A673 (cell line): Measurements from ENCODE around the gene ASIC3. TPM values are rescaled to one million over a fixed set of nuclear protein-coding genes. Genes with fewer than 3 reads are reported as not detected.
"Not testable (repeated sequence)": the region's sequence is repeated elsewhere in the genome, so short reads cannot be mapped to it uniquely, and the experiment has no call there.

Experiments used
- BruUV-seq: library from RNA; stranded (reverse); fragments of 400-500 nt; replicated peaks from 2 replicates; lab custom pipeline; 2021; lab: Mats Ljungman, UMichigan
- CTCF ChIA-PET: fragments of 300-600 bp; sonication (Branson Sonifier 250); formaldehyde crosslinking; loops from one replicate; lab custom pipeline; 2022; ENCODE audit warnings: antibody characterized with exemption; lab: Charles Lee
- POLR2A ChIA-PET: fragments of 300-600 bp; sonication (Branson Sonifier 250); formaldehyde crosslinking; loops from one replicate; lab custom pipeline; 2022; ENCODE audit warnings: antibody characterized with exemption; ENCODE audit not compliant: low non-redundant PET; lab: Charles Lee
- DNase-seq: peaks from one replicate; pipeline ENCODE4 v3.0.0-alpha.2; 2015; ENCODE audit warnings: low spot score
- H3K27ac ChIP-seq: fragments of 200-600 bp; sonication (generic); 2 replicates; pipeline ENCODE4 v1.5.1; 2016; ENCODE audit warnings: mixed run types, low read depth, mild to moderate bottlenecking, mixed read lengths, antibody characterized with exemption, low read length; ENCODE audit not compliant: poor library complexity, severe bottlenecking
- H3K27me3 ChIP-seq: fragments of 200-600 bp; sonication (generic); replicated peaks from 2 replicates; pipeline ENCODE4 v1.6.1; 2017; ENCODE audit warnings: mixed run types, low read depth, mild to moderate bottlenecking, mixed read lengths, antibody characterized with exemption, low read length; ENCODE audit not compliant: insufficient read depth, poor library complexity
- H3K36me3 ChIP-seq: fragments of 200-600 bp; sonication (generic); 2 replicates; pipeline ENCODE4 v1.6.1; 2016; ENCODE audit warnings: mixed run types, mild to moderate bottlenecking, mixed read lengths, antibody characterized with exemption, low read length; ENCODE audit not compliant: insufficient read depth, poor library complexity, severe bottlenecking
- H3K4me1 ChIP-seq: fragments of 200-600 bp; sonication (generic); 2 replicates; pipeline ENCODE4 v1.6.1; 2017; ENCODE audit warnings: mixed run types, mild to moderate bottlenecking, mixed read lengths, antibody characterized with exemption, low read length; ENCODE audit not compliant: insufficient read depth, poor library complexity, severe bottlenecking
- H3K4me3 ChIP-seq: fragments of 200-600 bp; sonication (generic); 2 replicates; pipeline ENCODE4 v1.5.1; 2016; ENCODE audit warnings: low read depth, mixed run types, mild to moderate bottlenecking, mixed read lengths, low read length; ENCODE audit not compliant: poor library complexity, severe bottlenecking
- H3K9me3 ChIP-seq: fragments of 200-600 bp; sonication (generic); 2 replicates; pipeline ENCODE4 v1.6.1; 2016; ENCODE audit warnings: mixed run types, low read depth, mild to moderate bottlenecking, mixed read lengths, antibody characterized with exemption, low read length; ENCODE audit not compliant: poor library complexity, severe bottlenecking
- CTCF ChIP-seq: fragments of 300-800, 200-600 bp; sonication (generic); conservative IDR thresholded peaks from 2 replicates; pipeline ENCODE4 v1.5.1; 2017; ENCODE audit warnings: low read depth, mild to moderate bottlenecking, antibody characterized with exemption, low read length, moderate library complexity, mixed read lengths
- EZH2 ChIP-seq: fragments of 200-600 bp; sonication (generic); IDR thresholded peaks from 2 replicates; pipeline ENCODE4 v1.6.1; 2017; ENCODE audit warnings: borderline replicate concordance, low read depth, mild to moderate bottlenecking, mixed read lengths, antibody characterized with exemption, low read length; ENCODE audit not compliant: poor library complexity, severe bottlenecking
- intact Hi-C: fragments of 100-400 bp; cut with micrococcal nuclease; formaldehyde crosslinking; loops from one replicate; pipeline ENCODE4 v1.10.0; 2022; ENCODE audit not compliant: unreplicated experiment
- total RNA-seq: library from RNA; stranded (reverse); gene quantifications from 2 replicates; pipeline ENCODE4 v1.2.3, GENCODE V29; 2021

Gene ASIC3
- total RNA-seq, 1 experiment from 2014 or later: 4.5 TPM

- Histone ChIP-seq H3K4me1 (peaks cover 9% of the 10 kb centered on the region), H3K36me3 (peaks cover 4% of the 10 kb centered on the region), H3K27ac (peak overlapping the region; percentile 28), H3K9me3 (no peaks in the 10 kb centered on the region), H3K27me3 (no peaks in the 10 kb centered on the region), H3K4me3 (no peak overlapping the region)
- ChIA-PET POLR2A (no interaction called here), CTCF (no interaction called here)
- TF ChIP-seq CTCF (no peak), EZH2 (no peak)
- DNase-seq: peak; percentile 74
- intact Hi-C loops: no loop called here
- BruUV-seq: no TSS peak
These were observed 9.1 kb upstream of the ASIC3 start for GRCh38 chr7:151038951-151039849.

GRCh38 chr7:151039850-151040548 lies 8.3 kb upstream of the ASIC3 start:
- no TSS peak for BruUV-seq
- no peaks in the 10 kb centered on the region for H3K9me3 ChIP-seq
- DNase-seq: no peak
- intact Hi-C loops: no loop called here
- ChIA-PET POLR2A (no interaction called here), CTCF (no interaction called here)
- H3K27me3 ChIP-seq: no peaks in the 10 kb centered on the region
- peaks cover 9% of the 10 kb centered on the region for H3K4me1 ChIP-seq
- H3K4me3 ChIP-seq: no peak overlapping the region
- no peak overlapping the region for H3K27ac ChIP-seq
- TF ChIP-seq EZH2: no peak
- TF ChIP-seq CTCF: no peak
- no peaks in the 10 kb centered on the region for H3K36me3 ChIP-seq

GRCh38 chr7:151040616-151041375 lies 7.5 kb upstream of the ASIC3 start:
- BruUV-seq: no TSS peak
- H3K27ac ChIP-seq: no peak overlapping the region
- TF ChIP-seq CTCF (no peak), EZH2 (no peak)

GRCh38 chr7:151043449-151043848 lies 4.9 kb upstream of the ASIC3 start:
- H3K36me3 ChIP-seq, BruUV-seq, H3K4me1 ChIP-seq, H3K27ac ChIP-seq, H3K27me3 ChIP-seq, intact Hi-C loops, POLR2A ChIA-PET, H3K4me3 ChIP-seq, H3K9me3 ChIP-seq, DNase-seq, CTCF ChIA-PET: not testable (repeated sequence)

More at GRCh38 chr7:151040616-151041375, 7.5 kb upstream of the ASIC3 start:
- POLR2A ChIA-PET: no interaction called here
- Histone ChIP-seq H3K27me3 (no peaks in the 10 kb centered on the region), H3K4me3 (no peak overlapping the region), H3K9me3 (no peaks in the 10 kb centered on the region), H3K36me3 (no peaks in the 10 kb centered on the region), H3K4me1 (peaks cover 9% of the 10 kb centered on the region)
- intact Hi-C loops: no loop called here
- CTCF ChIA-PET: no interaction called here
- DNase-seq: no peak
